Natural killer cell (primary cell): Measurements from ENCODE around the gene KRTAP10-11. TPM values are rescaled to one million over a fixed set of nuclear protein-coding genes. Genes with fewer than 3 reads are reported as not detected.

Source experiments
- ATAC-seq, 3 donors: fragments of 150-1000 bp in 2 of 3; fragments of 200-7000 bp in 1 of 3; cut with Tn5 transposase; 1 replicate in 1 of 3; 2 replicates in 2 of 3; pipeline ENCODE4 v1.10.0; 2021; ENCODE audit warnings: mild to moderate bottlenecking in 2 of 3, moderate library complexity in 2 of 3
- DNase-seq, 2 donors: peaks; one replicate each; pipeline versions ENCODE4 v3.0.0 to v3.0.0-alpha.2; 2013 to 2021; ENCODE audit warnings: mixed read lengths in 1 of 2
- H3K27ac ChIP-seq: one replicate; pipeline ENCODE4 v1.5.1; 2013; ENCODE audit warnings: mild to moderate bottlenecking, low read length
- H3K27me3 ChIP-seq: one replicate; pipeline ENCODE4 v1.6.1; 2013; ENCODE audit warnings: low read length; ENCODE audit not compliant: control insufficient read depth, insufficient read depth
- H3K36me3 ChIP-seq: one replicate; pipeline ENCODE4 v1.6.1; 2013; ENCODE audit warnings: low read length; ENCODE audit not compliant: control insufficient read depth, insufficient read depth
- H3K4me1 ChIP-seq: one replicate; pipeline ENCODE4 v1.6.1; 2013; ENCODE audit warnings: low read length; ENCODE audit not compliant: control insufficient read depth, insufficient read depth
- H3K4me3 ChIP-seq: one replicate; pipeline ENCODE4 v1.5.1; 2013; ENCODE audit warnings: low read length
- H3K9me3 ChIP-seq: one replicate; pipeline ENCODE4 v1.6.1; 2013; ENCODE audit warnings: low read length; ENCODE audit not compliant: control insufficient read depth, insufficient read depth
- H3K27ac Mint-ChIP-seq, 2 donors: one replicate each; pipeline ENCODE4 v1.8.0; 2022; ENCODE audit warnings: mild to moderate bottlenecking in 2 of 2, mixed read lengths in 2 of 2, moderate library complexity in 1 of 2
- H3K27me3 Mint-ChIP-seq, 2 donors: one replicate each; pipeline ENCODE4 v1.8.0; 2022; ENCODE audit warnings: low read depth in 2 of 2, mixed read lengths in 2 of 2
- H3K36me3 Mint-ChIP-seq: one replicate; pipeline ENCODE4 v1.8.0; 2022; ENCODE audit warnings: mixed read lengths
- H3K4me1 Mint-ChIP-seq, 2 donors: one replicate each; pipeline ENCODE4 v1.8.0; 2022; ENCODE audit warnings: mixed read lengths in 2 of 2
- H3K4me3 Mint-ChIP-seq: one replicate; pipeline ENCODE4 v1.8.0; 2022; ENCODE audit warnings: mild to moderate bottlenecking, moderate library complexity, mixed read lengths
- H3K9me3 Mint-ChIP-seq, 2 donors: one replicate each; pipeline ENCODE4 v1.8.0; 2022; ENCODE audit warnings: mixed read lengths in 2 of 2
- CTCF ChIP-seq: fragments of 200-600 bp; IDR thresholded peaks from one replicate; pipeline ENCODE4 v1.8.0; 2022; ENCODE audit warnings: antibody characterized with exemption
- WGBS: methylation state at CpG from one replicate; pipeline ENCODE4 v1.1.7; 2013; ENCODE audit warnings: missing lambda C conversion rate; ENCODE audit not compliant: insufficient coverage; 5-methylcytosine and 5-hydroxymethylcytosine counted together
- intact Hi-C: fragments of 100-400 bp; cut with micrococcal nuclease; formaldehyde crosslinking; loops from one replicate; pipeline ENCODE4 v1.14.2; 2022
- total RNA-seq, 4 donors: library from RNA; stranded (reverse); fragments of 120-200 nt in 1 of 4; gene quantifications; one replicate each; pipeline versions ENCODE4 v1.2.3 to v1.2.4, GENCODE V29; 2013 to 2022

KRTAP10-11 gene
- total RNA-seq, 3 donors from 2014 or later (not counting 1 experiment from before 2014, with no cell fraction given), result not detected

- intact Hi-C loops, result no loop called here
- TF ChIP-seq CTCF, result no peak
- peaks cover 18% of the 10 kb centered on the region for H3K36me3 Mint-ChIP-seq
- H3K36me3 ChIP-seq, result no peaks in the 10 kb centered on the region
- peak within 1 kb of the TSS; percentile 39 for H3K27ac ChIP-seq
- no peak within 1 kb of the TSS for H3K4me3 ChIP-seq
- ATAC-seq, result no peak
- H3K27me3 Mint-ChIP-seq, result no peaks in the 10 kb centered on the region
- peaks cover 13% of the 10 kb centered on the region for H3K9me3 ChIP-seq
- H3K27ac Mint-ChIP-seq, result peak within 1 kb of the TSS; percentile 57 to 70
- 55% methylated on average over 9 of the region's 9 CpGs for WGBS
- no peaks in the 10 kb centered on the region for H3K27me3 ChIP-seq
- H3K4me3 Mint-ChIP-seq, result no peak within 1 kb of the TSS
- peaks cover 56% of the 10 kb centered on the region for H3K4me1 ChIP-seq
- peaks cover 51 to 52% of the 10 kb centered on the region in 2 donors for H3K4me1 Mint-ChIP-seq
- peak in 1 of 2 donors; percentile 51 for DNase-seq
- H3K9me3 Mint-ChIP-seq, result peaks cover 2 to 10% of the 10 kb centered on the region in 2 donors
Measured at GRCh38 chr21:44654576-44655175, 8.5 kb downstream of the KRTAP10-11 start, which contains the start of gene KRTAP12-4. Gene KRTAP12-4, minus strand, starts transcription at chr21:44654659. Its CDS starts 45 bp downstream, at chr21:44654614.

GRCh38 chr21:44656868-44657267 lies 10.7 kb downstream of the KRTAP10-11 start:
- peak overlapping the region; percentile 74 for H3K4me3 Mint-ChIP-seq
- TF ChIP-seq CTCF, result no peak
- ATAC-seq (no peak), DNase-seq (no peak)
- peaks cover 2 to 10% of the 10 kb centered on the region in 2 donors for H3K9me3 Mint-ChIP-seq
- peaks cover 5 to 7% of the 10 kb centered on the region in 2 donors for H3K27me3 Mint-ChIP-seq
- Histone ChIP-seq H3K27ac (peak overlapping the region; percentile 81), H3K4me1 (peaks cover 57% of the 10 kb centered on the region), H3K27me3 (no peaks in the 10 kb centered on the region), H3K4me3 (no peak overlapping the region), H3K9me3 (peaks cover 13% of the 10 kb centered on the region), H3K36me3 (no peaks in the 10 kb centered on the region)
- H3K36me3 Mint-ChIP-seq, result peaks cover 18% of the 10 kb centered on the region
- intact Hi-C loops, result loop anchor here (2.0 kb wide), 1 partner anchor 38 kb away; no protein-coding TSS in a partner anchor
- peaks cover 55 to 56% of the 10 kb centered on the region in 2 donors for H3K4me1 Mint-ChIP-seq
- peak overlapping the region; percentile 89 to 94 for H3K27ac Mint-ChIP-seq
- WGBS, result 63% methylated on average over 1 of the region's 1 CpG

GRCh38 chr21:44657635-44658540 lies 11.7 kb downstream of the KRTAP10-11 start, which contains the start of gene KRTAP12-3:
Gene KRTAP12-3, plus strand, starts transcription at chr21:44657932. Its CDS starts 48 bp downstream, at chr21:44657980.
- Histone ChIP-seq H3K9me3 (peaks cover 13% of the 10 kb centered on the region), H3K36me3 (no peaks in the 10 kb centered on the region), H3K27me3 (no peaks in the 10 kb centered on the region), H3K4me1 (peaks cover 57% of the 10 kb centered on the region), H3K27ac (peak within 1 kb of the TSS; percentile 81), H3K4me3 (no peak within 1 kb of the TSS)
- H3K27ac Mint-ChIP-seq, result peak within 1 kb of the TSS; percentile 89 to 94
- no peak for TF ChIP-seq CTCF
- H3K4me3 Mint-ChIP-seq, result peak within 1 kb of the TSS; percentile 74
- intact Hi-C loops, result loop anchor here (2.0 kb wide), 2 partner anchors 31 to 39 kb away; partner anchors contain the start of gene KRTAP10-9
- peaks cover 55 to 56% of the 10 kb centered on the region in 2 donors for H3K4me1 Mint-ChIP-seq
- ATAC-seq (peak; percentile 76 to 86 (median 77)), DNase-seq (peak; percentile 49 to 90)
- peaks cover 18% of the 10 kb centered on the region for H3K36me3 Mint-ChIP-seq
- H3K9me3 Mint-ChIP-seq, result peaks cover 2 to 12% of the 10 kb centered on the region in 2 donors
- peaks cover 5 to 7% of the 10 kb centered on the region in 2 donors for H3K27me3 Mint-ChIP-seq
- WGBS, result 57% methylated on average over 26 of the region's 26 CpGs
